SU-DHL-6 (cell line): ENCODE results near the gene REPS2.

Experiments
- CTCF ChIP-seq: fragments of 200-600 bp; sonication (generic); IDR thresholded peaks from one replicate; pipeline ENCODE4 v1.5.1; 2017; ENCODE audit warnings: antibody characterized with exemption, mild to moderate bottlenecking, low read length, moderate library complexity; ENCODE audit not compliant: insufficient read depth, poor library complexity, severe bottlenecking
- EZH2phosphoT487 ChIP-seq: fragments of 200-600 bp; sonication (generic), shearing (Covaris generic); conservative IDR thresholded peaks from 2 replicates; pipeline ENCODE4 v1.6.1; 2018; ENCODE audit warnings: mild to moderate bottlenecking, antibody characterized with exemption, low read length, moderate library complexity, mixed read lengths

GRCh38 chrX:17086317-17086716 is 139.9 kb downstream of the REPS2 start:
- no peak for TF ChIP-seq CTCF
- no peak for TF ChIP-seq EZH2phosphoT487
